Retinal pigment epithelial cell (primary cell): ENCODE results near the gene TGFBR3.

ENCODE experiments used
- DNase-seq: peaks from one replicate; pipeline ENCODE4 v3.0.0-alpha.2; 2010; ENCODE audit warnings: low read depth
- H3K4me3 ChIP-seq: 2 replicates; pipeline ENCODE4 v1.5.1; 2011; ENCODE audit warnings: mild to moderate bottlenecking, low read length, control low read depth, moderate library complexity
- TF ChIP-seq, protein P1 (sequence below): conservative IDR thresholded peaks from 2 replicates; pipeline ENCODE4 v1.5.1; 2011; ENCODE audit warnings: low read depth, low read length, control low read depth, inconsistent platforms

Gene TGFBR3

DNA sequence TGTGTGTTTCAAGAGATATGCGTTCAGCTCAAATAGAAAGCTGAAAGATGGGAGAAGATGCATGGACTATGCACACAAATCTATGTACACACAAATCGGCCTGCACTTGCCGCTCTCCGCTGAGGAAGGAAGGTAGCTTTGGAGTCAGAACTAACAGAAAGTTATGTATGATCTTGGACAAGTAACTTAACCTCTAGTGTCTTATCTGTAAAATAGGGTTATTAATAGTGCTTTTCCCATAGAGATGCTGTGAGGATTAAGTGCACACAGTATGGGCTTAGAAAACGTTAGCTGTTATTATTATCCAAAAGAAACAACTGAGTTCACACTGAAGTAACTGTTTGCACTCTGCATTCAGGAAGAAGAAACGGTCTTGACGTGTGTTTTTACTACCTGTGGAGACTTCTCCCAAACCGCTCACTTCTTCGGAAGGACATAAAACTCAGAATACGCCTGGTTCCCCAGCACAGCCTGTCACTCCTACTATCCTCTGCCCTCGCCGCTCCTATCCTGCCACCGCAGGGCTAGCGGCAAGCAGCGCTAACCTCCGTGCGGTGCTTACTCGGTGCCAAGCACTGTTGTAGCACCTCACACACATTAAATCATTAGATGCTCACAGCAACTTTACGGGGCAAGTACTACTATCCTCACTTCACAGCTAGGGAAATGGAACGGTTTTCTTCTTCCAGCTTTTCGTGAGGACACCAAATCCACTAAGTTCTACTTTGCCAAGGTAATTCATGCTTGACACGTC, 1.3 kb downstream of the TGFBR3 start:
- no peak for DNase-seq

DNA sequence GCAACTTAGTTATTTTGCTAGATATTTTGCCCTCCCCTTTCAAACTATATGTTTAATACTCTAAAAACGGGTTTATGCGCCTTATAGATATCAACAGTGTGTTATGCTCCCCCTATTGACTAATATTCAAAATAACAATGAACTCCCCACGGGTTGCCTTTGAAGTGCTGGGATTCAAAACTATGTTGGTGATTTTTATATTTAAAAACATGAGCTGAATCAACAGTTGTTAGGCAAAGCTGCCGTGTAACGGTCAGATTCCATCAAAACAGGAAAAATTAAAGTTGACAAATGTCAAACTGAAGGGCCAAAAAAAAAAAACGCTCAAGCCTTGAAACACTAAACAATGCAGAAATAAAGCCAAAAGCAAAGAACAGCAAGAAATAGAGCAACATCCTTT, 2.5 kb downstream of the TGFBR3 start:
- TF ChIP-seq, protein P1, sequence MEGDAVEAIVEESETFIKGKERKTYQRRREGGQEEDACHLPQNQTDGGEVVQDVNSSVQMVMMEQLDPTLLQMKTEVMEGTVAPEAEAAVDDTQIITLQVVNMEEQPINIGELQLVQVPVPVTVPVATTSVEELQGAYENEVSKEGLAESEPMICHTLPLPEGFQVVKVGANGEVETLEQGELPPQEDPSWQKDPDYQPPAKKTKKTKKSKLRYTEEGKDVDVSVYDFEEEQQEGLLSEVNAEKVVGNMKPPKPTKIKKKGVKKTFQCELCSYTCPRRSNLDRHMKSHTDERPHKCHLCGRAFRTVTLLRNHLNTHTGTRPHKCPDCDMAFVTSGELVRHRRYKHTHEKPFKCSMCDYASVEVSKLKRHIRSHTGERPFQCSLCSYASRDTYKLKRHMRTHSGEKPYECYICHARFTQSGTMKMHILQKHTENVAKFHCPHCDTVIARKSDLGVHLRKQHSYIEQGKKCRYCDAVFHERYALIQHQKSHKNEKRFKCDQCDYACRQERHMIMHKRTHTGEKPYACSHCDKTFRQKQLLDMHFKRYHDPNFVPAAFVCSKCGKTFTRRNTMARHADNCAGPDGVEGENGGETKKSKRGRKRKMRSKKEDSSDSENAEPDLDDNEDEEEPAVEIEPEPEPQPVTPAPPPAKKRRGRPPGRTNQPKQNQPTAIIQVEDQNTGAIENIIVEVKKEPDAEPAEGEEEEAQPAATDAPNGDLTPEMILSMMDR, result peak; percentile 53
- no peak for DNase-seq
- no peak overlapping the region for H3K4me3 ChIP-seq

More for the DNA sequence above, 1.3 kb downstream of the TGFBR3 start:
- TF ChIP-seq, protein P1, result no peak
- H3K4me3 ChIP-seq, result peak overlapping the region; percentile 71

DNA sequence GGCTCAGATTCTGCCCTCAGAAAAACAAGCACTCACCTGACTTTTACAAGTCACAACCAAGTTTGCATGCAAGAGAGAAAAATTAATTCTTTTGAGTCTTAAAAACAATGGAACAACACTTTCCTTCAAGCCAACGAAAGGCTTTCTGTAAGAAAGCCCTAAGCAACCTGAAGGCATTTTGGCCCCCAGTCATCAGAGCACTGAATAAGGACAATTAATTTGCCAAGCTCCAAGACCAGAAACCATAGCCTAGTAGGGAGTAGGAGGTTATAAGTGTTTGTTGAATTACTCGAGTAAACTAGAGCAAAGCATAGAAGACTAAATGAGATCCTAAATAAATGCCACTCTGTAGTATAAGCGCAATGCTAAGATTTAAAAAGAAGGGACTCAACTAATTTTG, 4.7 kb downstream of the TGFBR3 start:
- no peak overlapping the region for H3K4me3 ChIP-seq
- DNase-seq, result no peak
- TF ChIP-seq, protein P1, result no peak

DNA sequence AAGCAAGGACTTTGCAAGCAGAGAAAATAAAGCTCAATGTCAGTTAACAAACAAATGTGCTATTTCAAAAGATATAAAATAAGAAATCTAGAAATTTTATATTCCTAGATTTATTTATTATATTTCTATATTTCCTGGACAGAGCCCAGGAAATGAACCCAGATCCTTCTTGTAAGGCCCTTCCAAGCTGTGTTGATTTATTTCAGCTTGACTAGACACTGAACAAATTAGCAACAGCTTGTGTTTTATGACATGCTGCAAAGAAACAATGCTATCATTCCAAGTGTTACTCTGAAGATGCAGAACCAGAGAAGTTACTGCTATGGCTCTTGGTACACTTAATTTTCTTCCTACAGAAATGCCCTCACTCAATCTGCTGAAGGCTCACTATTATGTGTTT, 6.2 kb downstream of the TGFBR3 start:
- TF ChIP-seq, protein P1, result no peak
- H3K4me3 ChIP-seq, result no peak overlapping the region
- DNase-seq, result no peak

DNA sequence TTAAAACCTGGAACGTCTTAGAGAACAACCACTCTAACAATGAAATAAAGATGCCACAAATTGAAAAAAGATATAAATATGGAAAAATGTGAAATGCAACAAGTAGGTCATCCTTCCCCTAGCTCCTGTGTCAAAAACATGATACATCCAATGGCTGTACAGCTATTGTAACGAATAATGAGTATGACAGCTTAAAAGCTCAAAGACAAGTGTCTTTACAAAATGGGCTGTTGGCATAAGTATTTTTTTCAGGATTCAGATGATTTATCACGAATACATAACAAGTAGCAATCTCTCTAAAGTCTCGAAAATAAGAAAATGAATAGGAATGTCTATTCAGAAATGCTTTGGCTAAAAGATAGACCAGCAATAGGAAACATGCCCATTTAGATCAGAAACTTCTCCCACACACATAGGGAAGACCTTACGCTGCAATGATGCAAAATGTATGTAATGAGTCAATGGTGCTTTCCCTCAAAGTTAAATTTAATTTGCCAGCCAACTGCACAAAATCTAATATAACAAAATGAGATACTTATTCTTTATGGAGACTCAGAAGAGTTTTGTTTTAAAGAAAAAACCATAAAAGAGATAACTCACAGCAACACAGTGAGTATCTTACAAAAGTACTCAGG, 8.3 kb downstream of the TGFBR3 start:
- H3K4me3 ChIP-seq, result no peak overlapping the region
- DNase-seq, result no peak
- TF ChIP-seq, protein P1, result no peak

DNA sequence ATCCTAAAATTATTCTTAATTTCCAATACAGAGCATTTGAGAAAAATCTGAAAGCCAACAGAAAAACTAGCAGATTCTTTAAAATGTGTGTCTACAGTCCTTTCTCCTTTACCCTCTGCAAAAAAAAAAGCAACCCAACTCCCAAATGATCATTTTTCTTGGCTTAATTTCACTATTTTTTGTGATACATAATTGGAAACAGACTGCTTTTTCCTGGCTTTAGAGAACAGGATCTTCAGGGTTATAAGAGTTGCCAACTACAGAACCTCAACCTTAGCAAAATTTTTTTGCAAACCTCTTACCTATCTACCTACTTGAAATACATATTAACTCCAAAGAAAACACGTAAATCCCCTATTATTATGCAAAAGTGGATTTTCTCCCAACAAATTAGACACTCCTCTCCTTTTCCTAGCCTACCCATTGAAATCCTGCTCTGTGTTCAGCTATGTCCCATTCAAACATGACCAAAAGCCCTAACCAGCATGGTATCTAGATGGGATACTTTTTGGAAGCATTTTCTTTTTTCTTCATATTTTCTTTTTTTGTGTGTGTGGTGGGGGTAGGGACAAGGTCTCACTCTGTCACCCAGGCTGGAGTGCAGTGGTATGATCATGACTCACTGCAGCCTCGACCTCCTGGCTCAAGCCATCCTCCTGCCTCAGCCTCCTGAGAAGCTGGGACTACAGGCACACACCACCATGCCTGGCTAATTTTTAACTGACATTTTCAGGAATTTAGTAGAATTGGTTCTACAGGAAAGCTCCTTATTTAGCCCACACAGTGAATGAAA, 9.0 kb downstream of the TGFBR3 start:
- TF ChIP-seq, protein P1, result no peak
- H3K4me3 ChIP-seq, result no peak overlapping the region
- DNase-seq, result no peak
